SJSA1 (cell line): ENCODE data around the gene CACNA2D3. TPM values are rescaled to one million over a fixed set of nuclear protein-coding genes. Genes with fewer than 3 reads are reported as not detected.
"Not testable (repeated sequence)": the region's sequence is repeated elsewhere in the genome, so short reads cannot be mapped to it uniquely, and the experiment has no call there.

Experiments
- DNase-seq, 2 experiments: peaks; one replicate each; pipeline ENCODE4 v3.0.0-alpha.2; 2015 to 2020; ENCODE audit warnings: low spot score in 2 of 2, low read depth in 1 of 2
- H3K27ac ChIP-seq: fragments of 250-450 bp; sonication (Bioruptor Pico); 2 replicates; pipeline ENCODE4 v1.5.1; 2020; ENCODE audit warnings: mild to moderate bottlenecking, moderate library complexity
- H3K27me3 ChIP-seq: fragments of 250-450 bp; sonication (Bioruptor Pico); replicated peaks from 2 replicates; pipeline ENCODE4 v1.5.1; 2020; ENCODE audit warnings: mild to moderate bottlenecking, moderate library complexity
- H3K36me3 ChIP-seq: fragments of 250-450 bp; sonication (Bioruptor Pico); 2 replicates; pipeline ENCODE4 v1.5.1; 2020; ENCODE audit warnings: mild to moderate bottlenecking
- H3K4me1 ChIP-seq: fragments of 250-450 bp; sonication (Bioruptor Pico); replicated peaks from 2 replicates; pipeline ENCODE4 v1.6.1; 2021; ENCODE audit warnings: mild to moderate bottlenecking
- H3K4me3 ChIP-seq: fragments of 250-450 bp; sonication (Bioruptor Pico); 2 replicates; pipeline ENCODE4 v1.5.1; 2020; ENCODE audit warnings: mild to moderate bottlenecking
- H3K9me3 ChIP-seq: fragments of 250-450 bp; sonication (Bioruptor Pico); replicated peaks from 2 replicates; pipeline ENCODE4 v1.5.1; 2020; ENCODE audit warnings: mild to moderate bottlenecking
- total RNA-seq: library from RNA; depleted of rRNA; stranded (reverse); fragments of >200 nt; shearing (Covaris generic); gene quantifications from 2 replicates; pipeline ENCODE4 v1.2.3, GENCODE V29; 2014

The CACNA2D3 gene
- total RNA-seq, 1 experiment from 2014 or later = not detected

DNA sequence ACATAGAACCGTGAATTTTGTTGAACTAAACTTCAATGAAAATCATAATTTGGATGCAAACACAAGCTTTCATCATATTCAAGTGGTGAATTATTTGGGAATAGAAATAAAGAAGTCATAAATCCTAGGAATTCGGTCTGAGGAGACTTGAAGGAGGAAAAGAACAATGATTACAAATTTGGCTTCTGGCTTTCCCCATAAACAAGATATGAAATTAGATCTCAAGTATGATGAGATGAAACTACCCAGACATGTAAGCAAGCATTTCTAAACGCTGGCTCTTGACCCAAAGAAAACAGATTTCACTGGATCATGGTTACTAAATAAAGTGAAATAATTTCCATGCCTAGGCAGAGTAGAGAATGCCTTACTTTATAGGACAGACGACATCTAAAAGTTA, 952.4 kb downstream of the CACNA2D3 start:
- H3K27ac ChIP-seq = no peak overlapping the region

DNA sequence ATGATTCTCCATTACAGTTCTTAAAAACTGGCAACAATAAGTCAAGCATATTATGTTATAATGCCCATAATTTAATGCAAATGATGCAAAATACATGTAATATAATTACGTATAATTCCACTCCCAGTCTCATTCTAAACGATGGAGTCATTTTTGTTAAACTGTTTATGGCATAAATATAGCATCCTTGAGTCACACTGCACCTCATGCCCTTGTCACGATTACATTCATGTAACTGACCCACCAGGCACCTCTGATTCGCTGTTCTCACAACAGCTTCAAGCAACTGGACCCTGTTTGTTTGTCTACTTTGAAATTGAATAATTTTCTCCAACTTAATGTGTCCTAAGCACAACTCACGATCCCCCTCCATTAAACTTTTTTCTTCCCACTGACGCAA, 953.5 kb downstream of the CACNA2D3 start:
- Histone ChIP-seq H3K36me3 (no peaks in the 10 kb centered on the region), H3K4me3 (no peak overlapping the region), H3K9me3 (no peaks in the 10 kb centered on the region), H3K27me3 (no peaks in the 10 kb centered on the region), H3K4me1 (no peaks in the 10 kb centered on the region), H3K27ac (no peak overlapping the region)
- DNase-seq = no peak

More for the DNA sequence above, 952.4 kb downstream of the CACNA2D3 start:
- no peaks in the 10 kb centered on the region for H3K9me3 ChIP-seq
- no peak for DNase-seq
- no peaks in the 10 kb centered on the region for H3K27me3 ChIP-seq
- no peak overlapping the region for H3K4me3 ChIP-seq
- H3K36me3 ChIP-seq = no peaks in the 10 kb centered on the region
- H3K4me1 ChIP-seq = no peaks in the 10 kb centered on the region

DNA sequence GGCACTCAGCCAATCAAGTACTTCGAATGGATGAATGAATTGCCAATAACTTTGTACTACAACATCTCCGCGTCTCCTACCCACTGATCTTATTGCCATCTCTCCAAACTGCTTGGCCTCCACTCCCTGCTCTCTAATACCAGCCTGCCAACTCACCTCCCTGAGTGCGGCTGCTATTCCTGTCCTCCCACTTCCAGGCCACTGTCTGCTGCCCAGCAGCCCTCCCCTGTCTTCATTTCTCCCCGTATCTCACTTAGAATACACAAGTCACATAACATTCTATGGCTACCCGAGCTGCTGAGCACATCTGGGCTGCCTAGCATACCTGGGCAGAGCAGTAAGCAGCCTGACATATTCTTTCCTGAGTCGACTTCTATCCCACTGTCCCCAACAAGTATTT, 955.4 kb downstream of the CACNA2D3 start:
- no peak overlapping the region for H3K27ac ChIP-seq
- H3K27me3 ChIP-seq = no peaks in the 10 kb centered on the region
- no peak for DNase-seq
- no peaks in the 10 kb centered on the region for H3K9me3 ChIP-seq
- H3K36me3 ChIP-seq = no peaks in the 10 kb centered on the region
- no peaks in the 10 kb centered on the region for H3K4me1 ChIP-seq
- H3K4me3 ChIP-seq = no peak overlapping the region

DNA sequence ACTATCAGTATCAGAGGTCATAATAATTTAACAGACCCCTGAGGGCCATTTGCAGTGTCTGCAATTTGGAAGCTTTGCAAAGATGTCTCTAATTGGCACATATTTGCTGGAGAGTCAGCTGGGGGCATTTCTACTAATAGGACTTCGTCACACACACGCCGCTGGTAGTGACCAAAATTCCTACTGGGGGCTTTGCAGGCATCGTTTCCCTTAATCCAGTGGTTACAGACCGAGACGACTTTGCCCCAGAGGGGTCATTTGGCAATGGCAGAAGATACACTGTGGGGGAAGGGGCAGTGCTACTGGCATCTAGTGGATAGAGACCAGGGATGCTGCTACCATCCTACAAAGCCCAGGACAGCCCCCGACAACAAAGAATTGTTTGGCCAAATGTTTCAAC, 956.5 kb downstream of the CACNA2D3 start:
- Histone ChIP-seq H3K27me3 (no peaks in the 10 kb centered on the region), H3K27ac (no peak overlapping the region), H3K9me3 (no peaks in the 10 kb centered on the region), H3K4me3 (no peak overlapping the region), H3K36me3 (no peaks in the 10 kb centered on the region), H3K4me1 (no peaks in the 10 kb centered on the region)
- no peak for DNase-seq

DNA sequence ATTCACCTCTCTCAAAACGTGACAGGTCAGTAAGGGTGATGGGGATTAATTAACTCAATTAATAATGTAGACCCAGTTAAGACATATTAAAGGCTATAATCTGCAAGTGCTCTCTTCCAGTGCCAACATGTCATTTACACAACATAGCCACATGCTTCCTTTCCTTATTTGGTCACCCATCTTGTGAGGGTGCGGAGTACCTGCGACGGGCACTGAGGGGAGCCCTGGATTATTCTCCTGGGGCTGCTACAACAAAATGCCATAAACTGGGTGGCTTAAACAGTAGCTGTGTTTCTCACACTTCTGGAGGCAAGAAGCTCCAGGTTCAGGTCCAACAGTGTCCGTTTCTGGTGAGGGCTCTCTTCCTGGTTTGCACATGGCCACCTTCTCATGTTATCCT, 962.9 kb downstream of the CACNA2D3 start:
- Histone ChIP-seq H3K4me3 (no peak overlapping the region), H3K36me3 (no peaks in the 10 kb centered on the region), H3K27ac (no peak overlapping the region), H3K4me1 (no peaks in the 10 kb centered on the region), H3K9me3 (no peaks in the 10 kb centered on the region), H3K27me3 (no peaks in the 10 kb centered on the region)
- no peak for DNase-seq

DNA sequence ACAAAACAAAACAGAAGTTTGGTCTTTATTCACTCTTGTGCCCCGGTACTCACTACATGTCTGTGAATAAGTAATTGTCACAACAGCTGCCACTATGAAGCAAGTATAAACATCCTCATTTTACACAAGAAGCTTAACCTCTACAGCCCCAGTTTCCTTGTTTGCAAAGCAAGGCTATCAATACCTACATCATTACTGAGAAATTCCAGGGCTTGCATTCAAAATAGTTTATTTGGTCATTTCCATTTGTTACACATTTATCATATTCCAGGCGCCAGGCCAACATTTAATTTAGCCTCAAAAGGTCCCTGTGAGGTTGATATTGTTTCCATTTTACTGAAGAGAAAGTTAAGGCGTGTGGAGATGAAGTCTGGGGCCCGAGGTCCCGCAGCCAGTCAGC, 966.9 kb downstream of the CACNA2D3 start:
- Histone ChIP-seq H3K4me1 (no peaks in the 10 kb centered on the region), H3K9me3 (no peaks in the 10 kb centered on the region), H3K27me3 (no peaks in the 10 kb centered on the region), H3K27ac (no peak overlapping the region), H3K36me3 (no peaks in the 10 kb centered on the region), H3K4me3 (no peak overlapping the region)
- DNase-seq = no peak

DNA sequence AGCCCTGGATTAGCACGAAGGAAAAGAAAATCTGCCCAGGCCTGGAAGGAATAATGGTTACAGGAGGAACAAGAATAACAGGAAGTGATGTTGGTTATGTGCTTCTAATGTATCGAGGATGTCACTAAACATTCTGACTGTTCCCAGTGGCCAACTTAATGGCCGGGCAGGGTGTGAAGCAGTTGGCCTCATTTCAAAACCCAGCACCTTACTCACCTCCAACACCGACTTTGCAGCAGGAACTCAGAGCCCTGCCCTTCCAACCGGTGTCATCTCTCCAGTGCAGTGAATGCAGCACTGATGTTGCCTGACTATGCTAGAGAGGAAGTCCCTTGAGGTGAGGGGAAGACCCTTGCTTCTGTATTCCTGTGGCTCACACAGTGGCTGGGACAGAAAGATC, 967.9 kb downstream of the CACNA2D3 start:
- Histone ChIP-seq H3K27me3 (no peaks in the 10 kb centered on the region), H3K36me3 (no peaks in the 10 kb centered on the region), H3K27ac (no peak overlapping the region), H3K9me3 (no peaks in the 10 kb centered on the region), H3K4me3 (no peak overlapping the region), H3K4me1 (no peaks in the 10 kb centered on the region)
- no peak for DNase-seq

DNA sequence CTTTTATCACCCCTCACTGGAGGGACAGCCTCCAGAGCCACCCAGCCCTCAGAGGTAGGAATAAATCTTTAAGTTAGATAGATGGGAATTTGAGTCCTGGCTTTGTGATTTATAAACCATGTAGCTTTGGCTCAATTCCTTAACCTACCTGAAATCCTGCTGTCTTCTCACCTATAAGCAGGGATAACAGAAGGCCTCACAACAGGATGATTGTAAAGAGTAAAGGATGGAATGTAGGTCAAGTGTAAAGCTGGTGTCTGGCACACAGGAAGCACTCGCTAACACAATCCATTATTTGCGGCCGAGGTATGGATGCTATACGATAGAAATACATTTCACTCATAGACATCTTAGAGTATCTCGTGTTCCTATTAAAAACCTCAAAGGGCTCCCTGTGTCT, 968.4 kb downstream of the CACNA2D3 start:
- no peak for DNase-seq
- H3K4me3 ChIP-seq = no peak overlapping the region
- H3K4me1 ChIP-seq = no peaks in the 10 kb centered on the region
- H3K36me3 ChIP-seq = no peaks in the 10 kb centered on the region
- H3K27me3 ChIP-seq = no peaks in the 10 kb centered on the region
- H3K9me3 ChIP-seq = no peaks in the 10 kb centered on the region
- H3K27ac ChIP-seq = no peak overlapping the region

DNA sequence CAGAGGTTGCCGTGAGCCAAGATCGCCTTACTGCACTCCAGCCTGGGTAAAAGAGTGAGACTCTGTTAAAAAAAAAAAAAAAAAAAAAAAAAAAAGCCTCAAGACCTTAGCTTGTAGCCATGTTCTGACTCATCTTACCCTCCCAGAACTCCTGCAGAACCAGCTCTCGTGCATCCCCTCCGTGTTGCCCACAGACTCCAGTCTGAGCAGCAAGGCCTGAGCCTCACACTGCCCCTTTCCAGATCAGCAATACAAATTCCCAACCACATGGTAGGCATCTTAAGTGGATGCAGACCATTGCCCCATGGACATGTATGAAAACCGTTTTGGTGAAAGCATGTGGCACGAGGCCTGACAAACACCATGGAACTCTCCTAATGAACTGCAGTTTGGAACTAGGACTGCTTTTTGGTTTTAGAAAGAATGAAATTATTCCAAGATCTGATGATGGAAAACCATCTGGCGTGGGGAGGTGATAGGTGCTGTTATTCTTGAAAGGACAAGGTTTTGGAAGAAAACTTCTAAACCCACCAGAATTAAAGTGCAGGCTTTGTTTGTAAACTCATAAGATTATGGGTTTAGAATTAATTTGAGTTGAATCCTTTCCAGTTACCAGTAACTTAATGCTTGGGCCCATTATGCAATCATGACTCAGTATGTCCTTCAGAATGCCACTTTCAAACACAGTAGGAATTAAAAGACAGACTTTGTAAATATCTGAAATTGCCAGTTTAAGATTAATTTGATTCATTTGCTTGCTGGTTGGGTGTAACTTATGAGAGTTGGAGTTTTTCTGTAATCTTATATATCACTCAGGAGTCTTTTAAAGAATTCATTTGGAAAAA, 969.3 kb downstream of the CACNA2D3 start:
- Histone ChIP-seq H3K4me1 (no peaks in the 10 kb centered on the region), H3K36me3 (no peaks in the 10 kb centered on the region), H3K9me3 (no peaks in the 10 kb centered on the region), H3K27me3 (no peaks in the 10 kb centered on the region), H3K27ac (no peak overlapping the region), H3K4me3 (no peak overlapping the region)
- no peak for DNase-seq

DNA sequence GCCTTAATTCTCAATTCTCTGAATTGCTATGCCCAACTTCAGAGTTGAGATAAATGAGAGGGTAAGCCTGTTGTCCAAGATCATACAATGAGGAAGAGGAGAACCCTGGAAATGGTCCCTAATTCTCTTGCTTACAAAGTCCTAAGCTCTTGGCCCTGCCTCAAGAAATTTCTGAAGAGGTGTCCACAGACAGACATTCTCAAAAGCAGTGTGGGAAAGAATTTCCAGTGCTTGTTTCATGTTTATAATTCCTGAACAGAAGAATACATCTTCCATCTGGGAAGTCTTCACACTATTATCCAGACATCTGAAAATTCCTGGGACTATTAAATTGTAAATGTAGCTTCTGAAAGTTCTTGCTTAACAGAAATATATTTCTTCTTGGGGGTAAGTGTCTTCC, 972.3 kb downstream of the CACNA2D3 start:
- Histone ChIP-seq H3K4me3 (no peak overlapping the region), H3K4me1 (no peaks in the 10 kb centered on the region), H3K27me3 (no peaks in the 10 kb centered on the region), H3K27ac (no peak overlapping the region), H3K9me3 (no peaks in the 10 kb centered on the region), H3K36me3 (no peaks in the 10 kb centered on the region)
- DNase-seq = no peak

DNA sequence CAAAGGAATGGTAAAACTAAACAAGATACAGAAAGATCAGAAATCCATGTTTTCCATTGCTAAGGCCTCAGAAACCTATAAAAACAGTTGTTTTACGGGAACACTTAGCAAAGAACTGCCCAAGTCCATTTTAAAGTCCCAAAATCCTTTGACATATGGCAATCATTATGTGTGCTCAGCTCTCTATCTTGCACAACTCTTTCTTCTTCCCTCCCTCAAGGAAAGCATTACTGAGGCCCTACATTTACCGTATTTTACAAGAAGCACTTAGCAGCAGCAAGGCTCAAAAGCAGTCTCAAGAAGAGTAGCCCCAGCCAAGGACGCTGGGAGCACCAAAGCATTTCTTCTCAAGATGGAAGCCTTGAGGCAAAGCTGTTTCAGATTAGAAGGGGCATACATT, 975.1 kb downstream of the CACNA2D3 start:
- no peaks in the 10 kb centered on the region for H3K27me3 ChIP-seq
- no peaks in the 10 kb centered on the region for H3K36me3 ChIP-seq
- no peak overlapping the region for H3K27ac ChIP-seq
- H3K4me1 ChIP-seq = no peaks in the 10 kb centered on the region
- DNase-seq = no peak
- no peaks in the 10 kb centered on the region for H3K9me3 ChIP-seq
- H3K4me3 ChIP-seq = no peak overlapping the region

DNA sequence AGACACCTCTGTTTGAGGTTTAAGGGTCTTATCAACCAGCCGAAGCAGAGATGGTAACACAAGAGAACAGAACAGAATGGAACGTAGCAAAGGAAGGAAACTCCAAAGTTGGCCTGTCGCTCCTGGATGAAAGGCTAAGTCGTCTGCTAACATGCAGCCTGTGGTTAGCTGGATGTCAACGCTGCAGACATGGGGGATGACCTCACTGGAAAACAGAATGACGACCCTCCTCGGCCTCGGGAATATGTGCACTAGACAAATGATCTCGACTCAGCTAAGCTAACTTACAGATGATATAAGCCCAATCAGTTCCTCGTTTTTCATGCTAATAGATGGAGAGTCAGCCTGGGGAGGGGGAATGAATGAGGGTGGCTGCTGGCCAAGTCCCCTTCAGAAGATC, 983.3 kb downstream of the CACNA2D3 start:
- Histone ChIP-seq H3K9me3 (no peaks in the 10 kb centered on the region), H3K36me3 (no peaks in the 10 kb centered on the region), H3K27ac (no peak overlapping the region), H3K4me1 (no peaks in the 10 kb centered on the region), H3K4me3 (no peak overlapping the region), H3K27me3 (no peaks in the 10 kb centered on the region)
- no peak for DNase-seq

DNA sequence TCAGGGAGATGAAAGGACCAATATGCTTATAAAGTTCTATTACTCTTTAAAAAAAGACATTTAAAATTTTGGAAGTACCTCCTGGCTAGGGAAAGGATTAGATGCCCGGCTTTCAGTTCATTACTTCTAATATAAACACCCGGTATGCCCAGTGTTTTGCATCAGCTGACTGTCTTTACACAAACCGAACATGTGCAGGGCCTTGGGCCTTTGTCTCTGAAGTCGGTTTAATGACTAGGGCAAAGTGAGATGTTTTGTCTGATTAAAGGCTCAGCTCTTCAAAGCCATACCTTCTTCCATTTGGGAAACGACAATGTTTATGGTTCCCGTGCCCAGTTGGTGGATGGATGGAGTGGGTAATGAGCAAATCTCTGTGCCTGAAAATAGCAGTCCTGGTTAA, 984.8 kb downstream of the CACNA2D3 start:
- Histone ChIP-seq H3K4me1 (no peaks in the 10 kb centered on the region), H3K36me3 (no peaks in the 10 kb centered on the region), H3K27ac (no peak overlapping the region), H3K27me3 (no peaks in the 10 kb centered on the region), H3K4me3 (no peak overlapping the region), H3K9me3 (no peaks in the 10 kb centered on the region)
- no peak for DNase-seq

DNA sequence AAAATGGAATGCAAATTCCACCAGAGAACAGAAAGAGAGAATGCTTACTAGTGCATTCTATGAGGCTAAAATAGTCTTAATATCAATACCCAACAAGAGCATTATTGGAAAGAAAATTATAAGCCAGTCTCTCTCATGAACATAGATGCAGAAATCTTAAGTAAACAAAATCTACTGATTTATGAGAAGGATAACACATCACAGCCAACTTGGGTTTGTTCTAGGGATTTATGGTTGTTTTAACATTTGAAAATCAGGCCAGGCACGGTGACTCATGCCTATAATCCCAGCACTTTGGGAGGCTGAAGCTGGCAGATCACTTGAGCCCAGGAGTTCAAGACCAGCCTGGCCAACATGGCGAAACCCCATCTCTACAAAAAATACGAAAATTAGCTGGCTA, 989.6 kb downstream of the CACNA2D3 start:
- H3K27me3 ChIP-seq, DNase-seq, H3K4me1 ChIP-seq, H3K27ac ChIP-seq, H3K4me3 ChIP-seq, H3K9me3 ChIP-seq, H3K36me3 ChIP-seq: not testable (repeated sequence)

DNA sequence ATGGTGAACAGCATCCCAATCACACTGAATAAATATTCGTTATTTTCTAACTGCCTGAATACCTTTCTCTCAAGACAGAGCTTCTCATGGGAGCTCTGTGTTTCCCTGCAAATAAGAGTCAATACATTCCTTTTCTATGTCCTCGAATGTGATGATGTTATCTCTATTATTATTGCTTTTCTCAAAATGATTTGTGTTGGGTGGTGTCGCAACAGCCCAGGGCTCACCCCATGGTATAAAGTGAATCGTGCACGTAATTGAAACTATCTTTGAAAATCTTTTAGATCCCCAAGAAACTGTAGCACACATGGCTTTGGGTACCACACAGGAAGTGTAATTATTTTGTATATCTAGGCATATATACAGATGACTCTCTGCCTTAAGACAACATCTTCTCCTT, 996.1 kb downstream of the CACNA2D3 start:
- Histone ChIP-seq H3K9me3 (no peaks in the 10 kb centered on the region), H3K27ac (no peak overlapping the region), H3K27me3 (no peaks in the 10 kb centered on the region), H3K36me3 (no peaks in the 10 kb centered on the region), H3K4me1 (no peaks in the 10 kb centered on the region), H3K4me3 (no peak overlapping the region)
- no peak for DNase-seq
